Measurements from ENCODE around the gene RIOK2. TPM values are rescaled to one million over a fixed set of nuclear protein-coding genes. Genes with fewer than 3 reads are reported as not detected.

The RIOK2 gene
- polyA plus RNA-seq, 1 of the 3 experiments (the other 2 are of a cell fraction) = 5.9 TPM

- H3K9me2 ChIP-seq = no peaks in the 10 kb centered on the region
- no peaks in the 10 kb centered on the region for H3K9me3 ChIP-seq
- H3K9ac ChIP-seq = no peak overlapping the region
- no peaks in the 10 kb centered on the region for H3K27me3 ChIP-seq (ENCODE audit: insufficient read depth)
- peaks cover 27% of the 10 kb centered on the region for H3F3A ChIP-seq (replicated peaks; ENCODE audit: insufficient read depth)
- CTCF ChIA-PET = interaction anchor here (1.1 to 12.2 kb wide), 7 partner anchors 169 to 554 kb away, joined by 3 to 118 read pairs (median 6); no protein-coding TSS in a partner anchor
- H2AFZ ChIP-seq (ENCODE audit: low read depth) = no peak overlapping the region
- H3K4me2 ChIP-seq = no peak overlapping the region
- H4K20me1 ChIP-seq (ENCODE audit: insufficient read depth) = no peaks in the 10 kb centered on the region
- H3K79me2 ChIP-seq (ENCODE audit: insufficient read depth) = peaks cover 7% of the 10 kb centered on the region; the same call in 1 of the 2 replicates
- H3K4me1 ChIP-seq (ENCODE audit: control insufficient read depth in 1 of 2, insufficient read depth in 2 of 2, low read depth in 1 of 2, low read length in 1 of 2) = no peaks in the 10 kb centered on the region
- 80% methylated on average over 1 of the region's 1 CpG for WGBS (ENCODE audit: low lambda C conversion rate)
- TF ChIP-seq PBX3 (IDR thresholded peaks at IDR 0.05) (no peak), CHD2 (IDR thresholded peaks at IDR 0.05; ENCODE audit: low read length, partially characterized antibody) (no peak), MXI1 (IDR thresholded peaks at IDR 0.05; ENCODE audit: low read depth, low read length) (no peak), USF2 (IDR thresholded peaks at IDR 0.05; ENCODE audit: borderline replicate concordance, low read depth, low read length) (no peak), FOXJ3 (CRISPR knock-in tag; IDR thresholded peaks at IDR 0.05) (no peak), TEAD4 (IDR thresholded peaks at IDR 0.05; ENCODE audit: borderline replicate concordance, insufficient read depth) (no peak), IRF3 (IDR thresholded peaks at IDR 0.05; ENCODE audit: low read depth, low read length) (no peak)
- POLR2A ChIA-PET = interaction anchor here (0.6 kb wide), 1 partner anchor 378 kb away, joined by 3 read pairs; no protein-coding TSS in a partner anchor
- H3K27ac ChIP-seq (ENCODE audit: low read depth in 2 of 2, low read length in 1 of 2) = no peak overlapping the region
- DNase-seq = no peak
- H3K36me3 ChIP-seq (replicated peaks in 1 of 2; ENCODE audit: control insufficient read depth in 1 of 2, insufficient read depth in 2 of 2, low read length in 1 of 2) = peaks cover 64 to 78% of the 10 kb centered on the region in 2 experiments
- H3K4me3 ChIP-seq (ENCODE audit: low read depth in 2 of 2, low read length in 1 of 2) = no peak overlapping the region
Observed at GRCh38 chr5:97165726-97166125, 17.3 kb downstream of the RIOK2 start.

GRCh38 chr5:97164846-97165245, 18.2 kb downstream of the RIOK2 start:
- DNase-seq = no peak
- peaks cover 7% of the 10 kb centered on the region; the same call in 1 of the 2 replicates for H3K79me2 ChIP-seq (ENCODE audit: insufficient read depth)
- H3K9ac ChIP-seq = no peak overlapping the region
- H3K9me2 ChIP-seq = no peaks in the 10 kb centered on the region
- H3K27ac ChIP-seq (ENCODE audit: low read depth in 2 of 2, low read length in 1 of 2) = 0 out of 4 replicates have a peak overlapping the region, but pooled peaks of 1 of the 2 experiments have one; percentile 10
- no peaks in the 10 kb centered on the region for H3K27me3 ChIP-seq (ENCODE audit: insufficient read depth)
- no peaks in the 10 kb centered on the region for H3K9me3 ChIP-seq
- no peak overlapping the region for H3K4me2 ChIP-seq
- H2AFZ ChIP-seq (ENCODE audit: low read depth) = no peak overlapping the region
- no peaks in the 10 kb centered on the region for H3K4me1 ChIP-seq (ENCODE audit: control insufficient read depth in 1 of 2, insufficient read depth in 2 of 2, low read depth in 1 of 2, low read length in 1 of 2)
- ChIA-PET POLR2A (interaction anchor here (0.6 kb wide), 1 partner anchor 576 kb away, joined by 3 read pairs; no protein-coding TSS in a partner anchor), CTCF (interaction anchor here (1.1 to 12.2 kb wide), 11 partner anchors 8 to 553 kb away, joined by 3 to 118 read pairs (median 8); no protein-coding TSS in a partner anchor)
- H3F3A ChIP-seq (replicated peaks; ENCODE audit: insufficient read depth) = peaks cover 27% of the 10 kb centered on the region
- peaks cover 57 to 77% of the 10 kb centered on the region in 2 experiments for H3K36me3 ChIP-seq (replicated peaks in 1 of 2; ENCODE audit: control insufficient read depth in 1 of 2, insufficient read depth in 2 of 2, low read length in 1 of 2)
- no peak overlapping the region for H3K4me3 ChIP-seq (ENCODE audit: low read depth in 2 of 2, low read length in 1 of 2)
- H4K20me1 ChIP-seq (ENCODE audit: insufficient read depth) = no peaks in the 10 kb centered on the region
- TF ChIP-seq RCOR1 (IDR thresholded peaks at IDR 0.05; ENCODE audit: low read length) = no peak
- TF ChIP-seq GATA2 (CRISPR knock-in tag; IDR thresholded peaks at IDR 0.05) = no peak
- no peak for TF ChIP-seq FOXM1 (IDR thresholded peaks at IDR 0.05; ENCODE audit: low read depth)
- TF ChIP-seq MAX (IDR thresholded peaks at IDR 0.05; ENCODE audit: low read depth) = no peak
- TF ChIP-seq TAF1 (IDR thresholded peaks at IDR 0.05; ENCODE audit: borderline replicate concordance, low read depth, low read length) = no peak
- no peak for TF ChIP-seq NRF1 (IDR thresholded peaks at IDR 0.05; ENCODE audit: low read depth, low read length)
- TF ChIP-seq YY1 (IDR thresholded peaks at IDR 0.05; ENCODE audit: low read depth) = no peak
- TF ChIP-seq EP300 (IDR thresholded peaks at IDR 0.05; ENCODE audit: borderline replicate concordance in 1 of 2, low read depth in 1 of 2, low read length in 1 of 2) = no peak
- no peak for TF ChIP-seq IRF3 (IDR thresholded peaks at IDR 0.05; ENCODE audit: low read depth, low read length)
- no peak for TF ChIP-seq REST (IDR thresholded peaks at IDR 0.05; ENCODE audit: low read depth, low read length)
